RWPE2 (cell line): ENCODE measurements around the gene SF3B6.

Experiments used
- ATAC-seq: fragments of 200-7000 bp; cut with Tn5 transposase; 3 replicates; pipeline ENCODE4 v1.9.1; 2021; ENCODE audit warnings: low read depth
- DNase-seq: peaks from one replicate; pipeline ENCODE4 v3.0.0-alpha.2; 2020; ENCODE audit warnings: low spot score
- H3K27ac ChIP-seq: fragments of 450-650 bp; 2 replicates; pipeline ENCODE4 v1.5.1; 2017; ENCODE audit warnings: mild to moderate bottlenecking; ENCODE audit not compliant: poor library complexity, severe bottlenecking
- H3K27me3 ChIP-seq: fragments of 250-450 bp; sonication (Bioruptor Pico); 2 replicates; pipeline ENCODE4 v1.5.1; 2021; ENCODE audit warnings: mild to moderate bottlenecking, moderate library complexity; ENCODE audit not compliant: insufficient read depth, poor library complexity, severe bottlenecking
- H3K36me3 ChIP-seq: fragments of 250-450 bp; sonication (Bioruptor Pico); 2 replicates; pipeline ENCODE4 v1.5.1; 2020; ENCODE audit warnings: low read depth, mild to moderate bottlenecking, moderate library complexity
- H3K4me1 ChIP-seq: fragments of 250-450 bp; sonication (Bioruptor Pico); 2 replicates; pipeline ENCODE4 v1.5.1; 2021; ENCODE audit warnings: mild to moderate bottlenecking, moderate library complexity; ENCODE audit not compliant: insufficient read depth, poor library complexity, severe bottlenecking
- H3K4me3 ChIP-seq: fragments of 250-450 bp; sonication (Bioruptor Pico); 2 replicates; pipeline ENCODE4 v1.5.1; 2021; ENCODE audit warnings: mild to moderate bottlenecking, moderate library complexity; ENCODE audit not compliant: severe bottlenecking
- H3K9me3 ChIP-seq: fragments of 250-450 bp; sonication (Bioruptor Pico); 2 replicates; pipeline ENCODE4 v1.5.1; 2021; ENCODE audit warnings: mild to moderate bottlenecking, moderate library complexity; ENCODE audit not compliant: severe bottlenecking
- TF ChIP-seq, protein P1 (sequence below): fragments of 450-650 bp; IDR thresholded peaks from one replicate; pipeline ENCODE4 v1.5.1; 2017; ENCODE audit warnings: mild to moderate bottlenecking, moderate library complexity; ENCODE audit not compliant: poor library complexity, severe bottlenecking

Gene SF3B6

DNA sequence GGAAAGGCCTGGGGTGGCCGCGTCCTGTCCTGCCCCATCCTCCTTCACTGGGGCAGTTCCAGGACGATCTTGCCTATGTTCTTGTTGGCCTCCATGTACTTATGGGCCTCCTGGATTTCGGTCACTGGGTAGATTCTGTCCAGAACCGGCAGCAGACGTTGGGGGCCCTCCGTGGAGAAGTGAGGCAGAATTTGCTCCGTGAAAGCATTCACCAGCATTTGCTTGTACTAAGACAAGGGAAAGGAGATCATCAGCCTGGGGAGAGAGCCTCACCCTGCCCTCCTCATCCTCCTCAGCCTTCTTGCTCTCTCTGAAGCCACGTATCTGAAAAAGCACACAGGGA is 1.4 kb upstream of the SF3B6 start:
- H3K4me3 ChIP-seq = peak overlapping the region; percentile 69
- TF ChIP-seq, protein P1, sequence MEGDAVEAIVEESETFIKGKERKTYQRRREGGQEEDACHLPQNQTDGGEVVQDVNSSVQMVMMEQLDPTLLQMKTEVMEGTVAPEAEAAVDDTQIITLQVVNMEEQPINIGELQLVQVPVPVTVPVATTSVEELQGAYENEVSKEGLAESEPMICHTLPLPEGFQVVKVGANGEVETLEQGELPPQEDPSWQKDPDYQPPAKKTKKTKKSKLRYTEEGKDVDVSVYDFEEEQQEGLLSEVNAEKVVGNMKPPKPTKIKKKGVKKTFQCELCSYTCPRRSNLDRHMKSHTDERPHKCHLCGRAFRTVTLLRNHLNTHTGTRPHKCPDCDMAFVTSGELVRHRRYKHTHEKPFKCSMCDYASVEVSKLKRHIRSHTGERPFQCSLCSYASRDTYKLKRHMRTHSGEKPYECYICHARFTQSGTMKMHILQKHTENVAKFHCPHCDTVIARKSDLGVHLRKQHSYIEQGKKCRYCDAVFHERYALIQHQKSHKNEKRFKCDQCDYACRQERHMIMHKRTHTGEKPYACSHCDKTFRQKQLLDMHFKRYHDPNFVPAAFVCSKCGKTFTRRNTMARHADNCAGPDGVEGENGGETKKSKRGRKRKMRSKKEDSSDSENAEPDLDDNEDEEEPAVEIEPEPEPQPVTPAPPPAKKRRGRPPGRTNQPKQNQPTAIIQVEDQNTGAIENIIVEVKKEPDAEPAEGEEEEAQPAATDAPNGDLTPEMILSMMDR = no peak
- H3K36me3 ChIP-seq = peaks cover 36% of the 10 kb centered on the region
- ATAC-seq (no peak), DNase-seq (no peak)
- H3K9me3 ChIP-seq = no peaks in the 10 kb centered on the region
- peak overlapping the region; percentile 78 for H3K27ac ChIP-seq
- peaks cover 3% of the 10 kb centered on the region for H3K4me1 ChIP-seq
- H3K27me3 ChIP-seq = no peaks in the 10 kb centered on the region

DNA sequence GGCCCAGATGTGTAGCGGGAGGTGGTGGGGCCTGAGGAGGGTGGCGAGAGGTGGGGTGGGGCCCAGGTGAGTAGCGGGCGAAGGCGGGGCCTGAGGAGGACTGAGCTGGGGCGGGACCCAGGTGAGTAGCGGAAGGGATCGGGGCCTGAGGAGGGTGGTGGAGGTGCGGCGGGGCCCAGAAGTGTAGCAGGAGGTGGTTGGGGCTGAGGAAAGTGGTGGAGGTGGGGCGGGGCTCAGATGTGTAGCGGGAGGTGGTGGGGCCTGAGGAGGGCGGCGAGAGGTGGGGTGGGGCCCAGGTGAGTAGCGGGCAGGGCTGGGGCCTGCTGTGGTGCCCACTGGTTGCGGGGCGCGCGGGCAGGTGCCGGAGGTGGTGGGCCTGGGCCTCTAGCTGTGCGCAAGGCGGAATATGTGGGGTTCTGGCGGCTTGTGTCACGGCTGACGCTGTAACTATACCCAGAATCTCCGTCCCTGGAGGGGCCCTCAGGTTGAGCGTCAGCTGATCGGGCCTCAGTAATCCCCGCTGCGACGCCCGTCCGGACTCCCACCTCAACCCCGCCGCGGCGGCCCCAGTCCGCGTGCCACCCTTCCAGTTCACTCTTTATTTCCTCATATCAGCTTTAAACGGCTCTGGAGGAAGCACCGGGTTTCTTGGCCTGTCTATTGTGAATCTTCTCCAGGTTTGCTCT is 866 bp upstream of the SF3B6 start:
- DNase-seq (no peak), ATAC-seq (peak; percentile 82)
- Histone ChIP-seq H3K4me3 (peak overlapping the region; percentile 69), H3K36me3 (peaks cover 36% of the 10 kb centered on the region), H3K9me3 (no peaks in the 10 kb centered on the region), H3K27ac (peak overlapping the region; percentile 78), H3K4me1 (no peaks in the 10 kb centered on the region), H3K27me3 (no peaks in the 10 kb centered on the region)
- TF ChIP-seq, protein P1 = no peak

DNA sequence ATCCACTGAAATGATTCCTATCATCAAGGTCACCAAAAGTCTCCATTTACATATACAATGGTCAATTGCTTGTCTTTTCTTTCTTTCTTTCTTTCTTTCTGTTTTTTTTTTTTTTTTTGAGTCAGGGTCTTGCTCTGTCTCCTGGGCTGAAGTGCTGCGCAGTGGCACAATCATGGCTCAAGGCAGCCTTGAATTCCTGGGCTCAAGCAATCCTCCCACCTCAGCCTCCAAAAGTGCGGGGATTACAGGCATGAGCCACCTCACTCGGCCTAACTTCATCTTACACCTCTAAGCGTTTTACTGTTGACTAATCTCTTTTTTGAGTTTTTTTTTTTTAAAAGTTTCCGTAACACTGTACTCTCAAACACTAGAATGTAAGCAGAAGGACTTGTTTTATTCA is 867 bp downstream of the SF3B6 start:
- peak overlapping the region; percentile 78 for H3K27ac ChIP-seq
- no peaks in the 10 kb centered on the region for H3K4me1 ChIP-seq
- TF ChIP-seq, protein P1 = no peak
- H3K27me3 ChIP-seq = no peaks in the 10 kb centered on the region
- DNase-seq (no peak), ATAC-seq (no peak)
- H3K4me3 ChIP-seq = peak overlapping the region; percentile 56
- H3K36me3 ChIP-seq = peaks cover 52% of the 10 kb centered on the region
- H3K9me3 ChIP-seq = no peaks in the 10 kb centered on the region

DNA sequence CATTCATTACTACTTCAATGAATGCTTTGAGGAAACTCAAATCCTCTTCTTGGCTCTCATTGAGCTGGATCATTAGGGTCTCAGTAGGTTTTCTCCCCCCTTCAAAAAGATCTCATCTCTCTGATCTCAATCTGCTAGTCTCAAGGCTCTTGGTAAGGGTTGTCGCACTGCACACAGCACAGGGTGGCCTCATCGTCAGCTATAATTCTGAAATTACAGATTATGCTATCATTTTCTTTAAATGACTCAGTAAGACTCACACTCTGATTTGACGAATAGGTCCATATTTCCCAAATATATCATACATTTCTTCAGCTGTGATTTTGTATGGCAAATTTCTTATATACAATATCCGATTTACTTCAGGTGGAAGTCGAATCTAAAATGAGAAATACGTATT is 2.3 kb downstream of the SF3B6 start:
- ATAC-seq (no peak), DNase-seq (no peak)
- Histone ChIP-seq H3K4me1 (no peaks in the 10 kb centered on the region), H3K9me3 (no peaks in the 10 kb centered on the region), H3K27ac (no peak overlapping the region), H3K36me3 (peaks cover 60% of the 10 kb centered on the region), H3K4me3 (no peak overlapping the region), H3K27me3 (no peaks in the 10 kb centered on the region)
- TF ChIP-seq, protein P1 = no peak

DNA sequence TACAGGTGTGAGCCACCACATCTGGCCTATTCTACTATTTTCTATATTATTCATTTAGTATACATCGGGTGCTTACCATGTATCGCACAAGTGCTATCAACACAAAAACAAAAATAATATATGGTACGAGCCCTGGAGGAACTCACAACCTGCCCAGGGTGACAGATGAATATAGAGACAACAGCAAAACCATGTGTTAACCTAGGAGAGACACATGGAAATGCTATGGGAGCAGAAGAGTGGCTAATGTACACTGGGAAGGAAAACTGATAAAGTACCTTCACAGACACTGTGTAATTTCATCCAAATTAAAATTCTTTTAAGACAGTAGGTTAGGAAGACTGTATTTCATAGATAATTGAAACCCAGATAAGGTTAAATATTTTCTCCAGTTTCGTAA is 3.9 kb downstream of the SF3B6 start:
- Histone ChIP-seq H3K27ac (no peak overlapping the region), H3K4me3 (no peak overlapping the region), H3K36me3 (peaks cover 75% of the 10 kb centered on the region), H3K9me3 (no peaks in the 10 kb centered on the region), H3K4me1 (no peaks in the 10 kb centered on the region), H3K27me3 (no peaks in the 10 kb centered on the region)
- DNase-seq (no peak), ATAC-seq (no peak)
- TF ChIP-seq, protein P1 = no peak
